Astrocyte of the spinal cord (primary cell): ENCODE results near the gene SOX13.
"Not testable (repeated sequence)": the region's sequence is repeated elsewhere in the genome, so short reads cannot be mapped to it uniquely, and the experiment has no call there.

ENCODE experiments used
- DNase-seq: peaks from one replicate; pipeline ENCODE4 v3.0.0; 2011; ENCODE audit warnings: low read depth, low spot score
- H3K4me3 ChIP-seq: 2 replicates; pipeline ENCODE4 v1.5.1; 2011; ENCODE audit warnings: low read depth, mild to moderate bottlenecking, low read length, moderate library complexity
- CTCF ChIP-seq: IDR thresholded peaks from 2 replicates; pipeline ENCODE4 v1.5.1; 2012; ENCODE audit warnings: low read depth, mild to moderate bottlenecking, low read length, inconsistent platforms
- in situ Hi-C: cut with HindIII; loops from 2 replicates; pipeline ENCODE4 v1.10.0; 2017; ENCODE audit warnings: low sequenced_read_pairs

The SOX13 gene

GRCh38 chr1:204094856-204095634, 22.1 kb downstream of the SOX13 start:
- no peak overlapping the region for H3K4me3 ChIP-seq
- DNase-seq, result no peak
- in situ Hi-C loops, result no loop called here
- TF ChIP-seq CTCF, result no peak

- no peak for DNase-seq
- no peak for TF ChIP-seq CTCF
- no peak overlapping the region for H3K4me3 ChIP-seq
- in situ Hi-C loops, result no loop called here
Observed at GRCh38 chr1:204096931-204097330, 24.0 kb downstream of the SOX13 start.

DNA sequence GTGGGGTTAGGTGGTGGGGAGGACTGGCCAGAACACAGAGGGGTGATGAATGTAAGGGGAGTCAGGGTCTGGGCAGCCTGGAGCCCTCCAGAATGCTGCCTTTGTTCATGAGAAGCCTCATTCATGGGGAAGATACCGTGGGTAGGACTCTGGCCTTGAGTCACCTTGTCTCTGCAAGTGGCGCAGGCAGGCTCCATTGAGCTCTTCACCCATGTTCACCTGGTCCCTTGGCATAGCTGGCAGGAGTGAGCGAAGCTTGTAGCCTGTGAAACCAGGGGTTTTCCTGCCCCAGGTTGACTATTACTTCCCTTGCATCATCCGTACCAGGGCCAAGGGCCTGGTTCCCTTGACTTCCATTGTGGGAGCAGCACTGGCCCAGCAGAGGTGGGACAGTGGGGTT, 25.8 kb downstream of the SOX13 start:
- no peak for DNase-seq
- no peak overlapping the region for H3K4me3 ChIP-seq
- no peak for TF ChIP-seq CTCF
- in situ Hi-C loops, result no loop called here

- H3K4me3 ChIP-seq, DNase-seq, in situ Hi-C loops: not testable (repeated sequence)
Observed at GRCh38 chr1:204099754-204100153, 26.8 kb downstream of the SOX13 start.

DNA sequence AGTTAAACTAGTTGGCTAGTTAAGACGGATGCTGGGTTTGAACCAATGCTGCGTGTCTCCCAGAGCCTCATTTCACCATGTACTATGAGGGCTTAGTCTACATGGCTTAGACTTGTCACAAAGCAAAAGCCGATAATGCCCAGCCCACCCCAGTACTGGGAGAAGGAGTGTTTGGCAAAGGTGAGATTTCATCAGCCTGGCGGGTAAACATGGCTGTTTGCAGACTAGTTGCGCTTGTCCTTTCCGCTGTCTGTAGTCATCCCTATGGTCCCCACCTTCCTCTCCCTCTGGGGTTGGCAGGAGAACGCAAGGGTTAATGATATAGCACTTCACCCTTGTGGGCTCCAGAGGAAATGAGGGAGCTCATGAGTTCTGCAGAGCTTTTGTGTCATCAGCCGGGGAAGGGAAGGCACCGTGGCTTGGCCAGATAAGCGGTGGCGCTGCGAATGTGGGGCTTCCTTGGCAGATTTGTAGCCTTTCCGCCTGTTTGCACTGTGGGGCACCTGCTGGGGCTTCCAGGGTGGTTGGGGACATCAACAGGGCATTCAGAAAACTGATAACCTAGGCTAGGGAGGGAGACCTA, 29.2 kb downstream of the SOX13 start:
- no peak for DNase-seq
- TF ChIP-seq CTCF, result no peak
- H3K4me3 ChIP-seq, result no peak overlapping the region
- in situ Hi-C loops, result no loop called here

- H3K4me3 ChIP-seq, result no peak overlapping the region
- in situ Hi-C loops, result no loop called here
- no peak for TF ChIP-seq CTCF
- DNase-seq, result no peak
Observed at GRCh38 chr1:204102739-204103430, 30.0 kb downstream of the SOX13 start.

DNA sequence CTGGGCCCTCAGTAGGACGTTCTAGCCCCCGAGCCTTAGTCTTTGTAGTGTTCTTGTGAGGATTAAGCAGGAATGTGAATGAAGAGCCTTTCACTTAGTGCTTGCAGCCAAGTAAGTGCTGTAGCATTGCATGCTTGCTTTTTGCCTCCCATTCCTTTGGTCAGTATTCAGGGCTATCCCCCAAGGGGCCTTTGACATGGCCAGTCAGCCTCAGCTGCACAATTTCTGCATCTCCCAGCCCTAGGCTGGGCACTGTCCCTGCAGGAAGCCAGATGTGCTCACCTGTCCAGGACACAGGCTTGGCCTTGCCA, 30.5 kb downstream of the SOX13 start:
- no peak overlapping the region for H3K4me3 ChIP-seq
- DNase-seq, result no peak
- in situ Hi-C loops, result no loop called here
- TF ChIP-seq CTCF, result no peak
